SW480 (cell line): Measurements from ENCODE around the gene ATG10.
"Not testable (repeated sequence)": the region's sequence is repeated elsewhere in the genome, so short reads cannot be mapped to it uniquely, and the experiment has no call there.

ENCODE experiments used
- DNase-seq: peaks from one replicate; pipeline ENCODE4 v3.0.0-alpha.2; 2016; ENCODE audit warnings: low spot score

ATG10 gene

GRCh38 chr5:82054004-82054710, 82.3 kb downstream of the ATG10 start:
- no peak for DNase-seq

GRCh38 chr5:82057051-82057450, 85.2 kb downstream of the ATG10 start:
- no peak for DNase-seq

GRCh38 chr5:82058710-82059109, 86.9 kb downstream of the ATG10 start:
- no peak for DNase-seq

GRCh38 chr5:82066791-82067190, 95.0 kb downstream of the ATG10 start:
- DNase-seq, result no peak

GRCh38 chr5:82068042-82068441, 96.2 kb downstream of the ATG10 start:
- not testable (repeated sequence) for DNase-seq

- no peak for DNase-seq
These were observed 96.9 kb downstream of the ATG10 start for GRCh38 chr5:82068723-82069122.

- DNase-seq, result no peak
These were observed 100.3 kb downstream of the ATG10 start for GRCh38 chr5:82072138-82072537.

- peak; percentile 42 for DNase-seq
These were observed 101.4 kb downstream of the ATG10 start for GRCh38 chr5:82073179-82073578.

GRCh38 chr5:82074950-82075349, 103.1 kb downstream of the ATG10 start:
- no peak for DNase-seq

GRCh38 chr5:82077496-82077895, 105.7 kb downstream of the ATG10 start:
- DNase-seq, result no peak

DNA sequence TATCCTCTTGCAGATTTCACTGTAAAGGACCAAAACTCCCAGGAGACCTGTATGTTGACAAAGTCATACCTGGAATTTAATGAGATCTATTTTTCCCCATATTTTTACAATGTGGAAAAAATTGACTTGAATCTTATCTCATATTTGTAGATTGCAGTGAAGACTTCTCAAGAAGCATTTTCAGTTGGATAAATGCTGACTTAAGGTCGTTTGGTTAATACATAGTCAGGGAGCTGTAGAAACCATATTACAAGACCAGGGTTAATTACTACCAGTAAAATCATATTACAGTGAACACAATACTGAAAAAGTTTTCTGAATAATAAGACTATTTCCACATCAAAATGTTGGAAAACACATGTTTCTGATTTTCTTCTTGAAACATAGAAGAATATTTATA, 119.8 kb downstream of the ATG10 start:
- no peak for DNase-seq

GRCh38 chr5:82095536-82095935, 123.7 kb downstream of the ATG10 start:
- no peak for DNase-seq

- no peak for DNase-seq
These were observed 124.4 kb downstream of the ATG10 start for GRCh38 chr5:82096249-82096648.

DNA sequence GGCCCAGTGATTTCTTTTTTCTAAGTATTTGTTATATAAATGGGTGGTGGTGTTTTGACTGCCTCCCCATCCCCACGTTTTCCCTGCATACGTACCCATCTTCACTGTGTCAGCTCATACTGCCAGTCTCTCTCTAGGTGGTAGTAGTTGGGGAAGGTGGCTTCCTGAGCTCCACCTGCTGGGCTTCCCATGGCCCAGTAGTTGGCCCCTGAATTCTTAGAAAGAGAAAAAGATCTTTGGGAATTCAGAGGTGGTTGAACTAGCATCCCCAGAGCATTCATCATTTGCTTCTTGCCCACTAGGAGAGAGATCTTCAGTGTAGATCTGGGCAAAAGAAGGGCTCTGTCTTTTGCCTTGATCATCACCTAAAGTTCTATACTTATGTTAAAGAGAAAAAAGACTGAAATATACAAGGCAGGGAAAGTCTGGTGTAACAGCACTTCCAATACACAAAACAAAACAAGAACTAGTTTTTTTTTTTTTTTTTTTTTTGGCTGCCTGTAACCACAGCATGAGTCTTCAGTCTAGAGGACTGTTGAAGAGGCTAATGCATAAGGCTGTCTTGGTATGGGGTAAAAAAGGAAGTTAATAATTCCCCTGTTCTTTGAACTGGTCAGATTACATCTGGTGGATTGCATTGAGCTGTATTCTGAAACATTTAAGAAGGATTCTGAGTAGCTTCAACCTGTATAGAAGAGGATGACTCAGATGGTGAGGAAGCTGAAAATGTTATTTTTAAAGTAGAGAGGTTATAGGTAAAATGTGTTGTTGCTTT, 128.7 kb downstream of the ATG10 start:
- DNase-seq, result no peak

- DNase-seq, result no peak
These were observed 133.0 kb downstream of the ATG10 start for GRCh38 chr5:82104872-82105271.

GRCh38 chr5:82105457-82105856, 133.6 kb downstream of the ATG10 start:
- DNase-seq, result no peak

- no peak for DNase-seq
These were observed 134.4 kb downstream of the ATG10 start for GRCh38 chr5:82106207-82106606.

GRCh38 chr5:82106756-82107155, 134.9 kb downstream of the ATG10 start:
- DNase-seq, result no peak

- DNase-seq, result peak; percentile 26
These were observed 135.4 kb downstream of the ATG10 start for GRCh38 chr5:82107267-82107666.

DNA sequence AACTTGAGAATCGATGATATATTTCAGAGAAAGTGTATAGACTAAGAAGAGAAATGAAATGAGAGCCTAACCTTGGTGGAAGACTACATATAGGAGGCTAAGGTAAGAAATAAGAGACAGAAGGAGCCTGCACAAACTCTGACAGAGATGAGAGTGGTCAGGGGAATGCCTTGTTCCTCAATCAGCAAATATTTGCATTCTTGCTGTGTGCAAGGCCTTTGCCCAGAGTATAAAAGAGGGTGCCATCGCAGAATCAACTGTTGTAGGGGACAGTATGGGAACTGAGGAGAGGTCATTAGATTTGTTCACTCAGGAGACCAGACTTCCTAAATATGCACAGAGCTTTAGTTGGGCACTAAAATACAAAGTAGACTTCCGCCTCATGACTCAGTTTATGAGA, 137.2 kb downstream of the ATG10 start:
- no peak for DNase-seq

- DNase-seq, result not testable (repeated sequence)
These were observed 138.1 kb downstream of the ATG10 start for GRCh38 chr5:82109915-82110314.

DNA sequence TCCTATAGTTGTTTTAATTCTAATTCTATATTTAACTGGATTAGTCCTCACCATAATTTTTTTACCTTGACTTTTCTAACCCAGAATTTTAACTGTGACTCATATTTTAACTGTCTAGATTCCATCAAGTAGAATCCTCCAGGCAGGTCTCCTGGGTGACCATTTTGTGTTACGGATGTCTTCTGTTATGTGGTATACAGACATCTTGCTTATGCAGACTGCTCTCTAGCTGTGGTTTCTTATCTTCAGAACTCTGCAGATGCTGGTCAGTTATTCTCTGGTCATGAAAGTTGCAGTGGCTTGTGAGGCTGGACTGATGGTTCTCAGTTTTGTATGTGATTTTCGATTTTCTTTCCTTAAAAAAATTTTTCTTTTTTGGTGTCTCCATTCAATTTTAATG, 139.4 kb downstream of the ATG10 start:
- DNase-seq, result no peak

DNA sequence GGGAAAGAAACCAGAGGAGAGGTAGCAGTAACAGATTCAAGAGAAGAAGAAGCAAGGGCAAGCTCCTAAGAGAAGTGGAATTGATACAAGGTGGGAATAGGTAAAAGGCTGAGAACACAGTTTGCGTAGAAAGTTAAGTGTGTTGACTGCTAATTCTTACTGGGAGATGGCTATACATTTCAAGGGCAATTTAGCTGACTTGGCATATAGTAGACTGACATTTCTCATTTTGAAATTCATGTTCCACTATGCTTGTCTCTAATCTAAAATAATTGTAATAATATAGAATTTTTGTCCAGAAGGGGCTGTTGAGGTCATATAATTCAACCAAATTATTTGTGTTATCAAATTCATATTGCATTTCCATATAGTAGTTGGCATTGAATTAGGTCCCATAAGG, 144.0 kb downstream of the ATG10 start:
- DNase-seq, result no peak

DNA sequence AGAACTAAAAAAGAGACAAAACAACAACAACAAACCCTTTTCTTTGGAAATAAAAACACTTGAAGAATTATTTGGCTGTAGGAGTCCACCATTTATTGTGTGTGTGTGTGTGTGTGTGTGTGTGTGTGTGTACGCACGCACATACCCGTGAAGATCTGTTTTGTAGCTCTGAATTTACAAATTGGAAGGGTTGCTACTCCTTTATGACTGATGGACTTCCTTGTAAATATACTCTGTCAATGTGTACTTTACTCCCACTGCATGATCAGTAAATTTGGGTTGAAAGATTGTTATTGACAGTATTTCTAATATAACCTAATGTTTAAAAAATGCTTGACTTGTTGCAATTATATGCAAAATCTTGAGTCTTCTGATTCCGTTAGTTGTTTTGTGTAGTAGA, 148.1 kb downstream of the ATG10 start:
- DNase-seq, result no peak
